Liver (tissue), 9 donors: ENCODE data around the gene TFB2M. TPM values are rescaled to one million over a fixed set of nuclear protein-coding genes. Genes with fewer than 3 reads are reported as not detected.

ENCODE experiments used
- DNase-seq: peaks from one replicate; pipeline ENCODE4 v3.0.0-alpha.2; 2017; ENCODE audit warnings: low spot score
- H3K27ac ChIP-seq, 2 donors: one replicate each; pipeline ENCODE4 v1.7.0; 2013; ENCODE audit warnings: inconsistent platforms in 2 of 2, low read length in 2 of 2, control low read depth in 1 of 2, low read depth in 1 of 2, mild to moderate bottlenecking in 1 of 2
- H3K27me3 ChIP-seq, 4 donors: one replicate each; pipeline versions ENCODE4 v1.6.1 to v1.7.0; 2013; ENCODE audit warnings: low read length in 3 of 4, inconsistent platforms in 1 of 4, mild to moderate bottlenecking in 1 of 4, moderate library complexity in 1 of 4; ENCODE audit not compliant: control insufficient read depth in 4 of 4, insufficient read depth in 4 of 4
- H3K36me3 ChIP-seq, 4 donors: one replicate each; pipeline versions ENCODE4 v1.6.1 to v1.7.0; 2013; ENCODE audit warnings: low read length in 3 of 4, mild to moderate bottlenecking in 3 of 4, low read depth in 1 of 4, moderate library complexity in 1 of 4; ENCODE audit not compliant: control insufficient read depth in 4 of 4, insufficient read depth in 3 of 4
- H3K4me1 ChIP-seq, 4 donors: one replicate each; pipeline versions ENCODE4 v1.6.1 to v1.7.0; 2013; ENCODE audit warnings: low read length in 3 of 4, mild to moderate bottlenecking in 3 of 4, moderate library complexity in 1 of 4; ENCODE audit not compliant: control insufficient read depth in 4 of 4, insufficient read depth in 4 of 4
- H3K4me3 ChIP-seq, 3 donors: one replicate each; pipeline versions ENCODE4 v1.6.1 to v1.7.0; 2013; ENCODE audit warnings: low read length in 3 of 3, control low read depth in 1 of 3, low read depth in 1 of 3, mild to moderate bottlenecking in 1 of 3
- H3K9ac ChIP-seq, 2 donors: one replicate each; pipeline ENCODE4 v1.7.0; 2013; ENCODE audit warnings: low read length in 2 of 2, mild to moderate bottlenecking in 2 of 2, moderate library complexity in 2 of 2, control low read depth in 1 of 2, low read depth in 1 of 2
- H3K9me3 ChIP-seq, 4 donors: one replicate each; pipeline versions ENCODE4 v1.6.1 to v1.7.0; 2013; ENCODE audit warnings: low read length in 3 of 4; ENCODE audit not compliant: control insufficient read depth in 4 of 4
- ATF3 ChIP-seq: IDR thresholded peaks from 2 replicates; pipeline ENCODE4 v1.6.1; 2016; ENCODE audit warnings: antibody characterized with exemption
- CTCF ChIP-seq: fragments of 150-350 bp; IDR thresholded peaks from 2 replicates; pipeline ENCODE4 v1.5.1; 2017; ENCODE audit warnings: improper control_type of control experiment, low read depth, low read length; ENCODE audit not compliant: missing input control
- EGR1 ChIP-seq, 2 donors: IDR thresholded peaks; 2 replicates each; pipeline ENCODE4 v1.6.1; 2016 to 2018; ENCODE audit warnings: antibody characterized with exemption in 2 of 2, low read depth in 2 of 2
- FOXA1 ChIP-seq: IDR thresholded peaks from 2 replicates; pipeline ENCODE4 v1.6.1; 2016; ENCODE audit warnings: antibody characterized with exemption
- FOXA2 ChIP-seq: IDR thresholded peaks from 2 replicates; pipeline ENCODE4 v1.6.1; 2016; ENCODE audit warnings: antibody characterized with exemption
- GABPA ChIP-seq, 2 donors: IDR thresholded peaks in 1 of 2; conservative IDR thresholded peaks in 1 of 2; 2 replicates each; pipeline ENCODE4 v1.6.1; 2016; ENCODE audit warnings: antibody characterized with exemption in 2 of 2, mild to moderate bottlenecking in 1 of 2, moderate library complexity in 1 of 2
- HNF4A ChIP-seq, 2 donors: conservative IDR thresholded peaks; 2 replicates each; pipeline ENCODE4 v1.6.1; 2016; ENCODE audit warnings: antibody characterized with exemption in 2 of 2, mild to moderate bottlenecking in 2 of 2
- HNF4G ChIP-seq: IDR thresholded peaks from 2 replicates; pipeline ENCODE4 v1.6.1; 2016; ENCODE audit warnings: antibody characterized with exemption
- JUND ChIP-seq, 2 donors: IDR thresholded peaks; 2 replicates each; pipeline ENCODE4 v1.6.1; 2016; ENCODE audit warnings: antibody characterized with exemption in 2 of 2
- MAX ChIP-seq: IDR thresholded peaks from 2 replicates; pipeline ENCODE4 v1.6.1; 2016; ENCODE audit warnings: antibody characterized with exemption
- NR2F2 ChIP-seq: IDR thresholded peaks from 2 replicates; pipeline ENCODE4 v1.6.1; 2016; ENCODE audit warnings: antibody characterized with exemption
- RAD21 ChIP-seq, 2 donors: IDR thresholded peaks; 2 replicates each; pipeline ENCODE4 v1.6.1; 2016; ENCODE audit warnings: antibody characterized with exemption in 2 of 2, mild to moderate bottlenecking in 2 of 2
- RXRA ChIP-seq, 2 donors: IDR thresholded peaks; 2 replicates each; pipeline ENCODE4 v1.6.1; 2017 to 2018; ENCODE audit warnings: antibody characterized with exemption in 2 of 2, mild to moderate bottlenecking in 1 of 2
- SP1 ChIP-seq: IDR thresholded peaks from 2 replicates; pipeline ENCODE4 v1.6.1; 2018; ENCODE audit warnings: antibody characterized with exemption, mild to moderate bottlenecking
- TAF1 ChIP-seq: conservative IDR thresholded peaks from 2 replicates; pipeline ENCODE4 v1.6.1; 2016; ENCODE audit warnings: antibody characterized with exemption, mild to moderate bottlenecking
- YY1 ChIP-seq: IDR thresholded peaks from 2 replicates; pipeline ENCODE4 v1.6.1; 2016; ENCODE audit warnings: antibody characterized with exemption, mild to moderate bottlenecking
- ZBTB33 ChIP-seq: IDR thresholded peaks from 2 replicates; pipeline ENCODE4 v1.6.1; 2016; ENCODE audit warnings: antibody characterized with exemption
- WGBS: extraction: QIAGEN DNeasy Blood & Tissue Kit; methylation state at CpG from one replicate; pipeline ENCODE4 v1.1.7; 2013; 5-methylcytosine and 5-hydroxymethylcytosine counted together
- polyA plus RNA-seq, 2 donors: library from polyadenylated mRNA; stranded (reverse) in 1 of 2; unstranded in 1 of 2; fragments of 200-250 nt in 1 of 2; fragments of >200 nt in 1 of 2; fragmentation: Nextera tagmentation in 1 of 2; extraction: Ambion mirVana in 1 of 2; gene quantifications; one replicate each; pipeline versions ENCODE4 v1.2.1 to v1.2.3, GENCODE V29; 2013 to 2015
- total RNA-seq, 2 donors: library from RNA; depleted of rRNA; stranded (reverse); fragments of >200 nt; gene quantifications; one replicate each; pipeline ENCODE4 v1.2.3, GENCODE V29; 2014
- TF ChIP-seq, protein P1 (sequence below): IDR thresholded peaks from 2 replicates; pipeline ENCODE4 v1.6.1; 2016; ENCODE audit warnings: antibody characterized with exemption, mild to moderate bottlenecking
- donor health status: healthy.
- donor health status: healthy.
- donor health status: healthy.
- donor health status: healthy.
- donor health status: healthy.

Gene TFB2M
- total and polyA plus RNA-seq, 4 donors: 15.0 to 26.4 (median 23.5) TPM

- no peak for DNase-seq
- H3K4me3 ChIP-seq: no peak overlapping the region
- H3K27ac ChIP-seq: no peak overlapping the region
- no peaks in the 10 kb centered on the region for H3K27me3 ChIP-seq
- peaks cover 0 to 1% (median 0%) of the 10 kb centered on the region in 4 donors for H3K4me1 ChIP-seq
- peaks cover 1 to 16% (median 14%) of the 10 kb centered on the region in 4 donors for H3K36me3 ChIP-seq
- peak overlapping the region in 1 of 2 donors; percentile 18 for H3K9ac ChIP-seq
- no peak for TF ChIP-seq RXRA (IDR thresholded peaks at IDR 0.05)
- TF ChIP-seq EGR1 (IDR thresholded peaks at IDR 0.05; ENCODE audit: low read depth in 2 of 2): no peak
- no peak for TF ChIP-seq HNF4G
- TF ChIP-seq CTCF: no peak
- no peak for TF ChIP-seq ZBTB33
- TF ChIP-seq NR2F2: no peak
- TF ChIP-seq FOXA2: no peak
- TF ChIP-seq FOXA1: no peak
- no peak for TF ChIP-seq YY1
- 94% methylated on average over 3 of the region's 3 CpGs for WGBS
- H3K9me3 ChIP-seq: no peaks in the 10 kb centered on the region
Measured at GRCh38 chr1:246595146-246595545, 29.1 kb upstream of the TFB2M start.

DNA sequence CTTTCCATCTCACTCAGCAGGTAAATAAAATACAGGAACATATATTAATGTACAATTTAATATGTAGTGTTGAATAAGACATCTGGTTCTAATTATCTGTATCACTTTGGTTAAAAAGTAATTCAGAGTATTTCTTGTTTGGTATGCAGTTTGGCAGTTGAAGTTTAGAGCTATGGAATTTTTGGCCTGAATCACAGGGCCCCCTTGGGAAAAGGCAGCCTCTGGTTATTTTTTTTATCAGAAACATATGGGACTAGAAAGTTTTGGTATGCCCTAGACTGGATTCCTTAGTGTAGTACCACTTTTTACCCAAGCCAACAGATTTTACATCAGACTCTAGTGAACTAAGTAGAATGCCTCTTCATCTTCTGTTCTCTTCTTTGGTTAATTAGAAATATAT lies 26.6 kb upstream of the TFB2M start:
- Histone ChIP-seq H3K4me1 (peaks cover 0 to 2% (median under 1%) of the 10 kb centered on the region in 4 donors), H3K9me3 (no peaks in the 10 kb centered on the region), H3K36me3 (peaks cover 1 to 15% (median 13%) of the 10 kb centered on the region in 4 donors), H3K27ac (no peak overlapping the region), H3K4me3 (no peak overlapping the region), H3K27me3 (no peaks in the 10 kb centered on the region), H3K9ac (no peak overlapping the region)
- DNase-seq: no peak
- no peak for TF ChIP-seq HNF4G
- TF ChIP-seq ZBTB33: no peak
- no peak for TF ChIP-seq MAX
- no peak for TF ChIP-seq ATF3
- no peak for TF ChIP-seq EGR1 (IDR thresholded peaks at IDR 0.05; ENCODE audit: low read depth in 2 of 2)
- no peak for TF ChIP-seq FOXA1
- TF ChIP-seq YY1: no peak
- TF ChIP-seq JUND (IDR thresholded peaks at IDR 0.05): no peak
- no peak for TF ChIP-seq CTCF
- TF ChIP-seq GABPA (IDR thresholded peaks at IDR 0.05 in 1 of 2, conservative IDR thresholded peaks at IDR 0.05 in 1 of 2): no peak
- TF ChIP-seq FOXA2: no peak
- TF ChIP-seq, protein P1, sequence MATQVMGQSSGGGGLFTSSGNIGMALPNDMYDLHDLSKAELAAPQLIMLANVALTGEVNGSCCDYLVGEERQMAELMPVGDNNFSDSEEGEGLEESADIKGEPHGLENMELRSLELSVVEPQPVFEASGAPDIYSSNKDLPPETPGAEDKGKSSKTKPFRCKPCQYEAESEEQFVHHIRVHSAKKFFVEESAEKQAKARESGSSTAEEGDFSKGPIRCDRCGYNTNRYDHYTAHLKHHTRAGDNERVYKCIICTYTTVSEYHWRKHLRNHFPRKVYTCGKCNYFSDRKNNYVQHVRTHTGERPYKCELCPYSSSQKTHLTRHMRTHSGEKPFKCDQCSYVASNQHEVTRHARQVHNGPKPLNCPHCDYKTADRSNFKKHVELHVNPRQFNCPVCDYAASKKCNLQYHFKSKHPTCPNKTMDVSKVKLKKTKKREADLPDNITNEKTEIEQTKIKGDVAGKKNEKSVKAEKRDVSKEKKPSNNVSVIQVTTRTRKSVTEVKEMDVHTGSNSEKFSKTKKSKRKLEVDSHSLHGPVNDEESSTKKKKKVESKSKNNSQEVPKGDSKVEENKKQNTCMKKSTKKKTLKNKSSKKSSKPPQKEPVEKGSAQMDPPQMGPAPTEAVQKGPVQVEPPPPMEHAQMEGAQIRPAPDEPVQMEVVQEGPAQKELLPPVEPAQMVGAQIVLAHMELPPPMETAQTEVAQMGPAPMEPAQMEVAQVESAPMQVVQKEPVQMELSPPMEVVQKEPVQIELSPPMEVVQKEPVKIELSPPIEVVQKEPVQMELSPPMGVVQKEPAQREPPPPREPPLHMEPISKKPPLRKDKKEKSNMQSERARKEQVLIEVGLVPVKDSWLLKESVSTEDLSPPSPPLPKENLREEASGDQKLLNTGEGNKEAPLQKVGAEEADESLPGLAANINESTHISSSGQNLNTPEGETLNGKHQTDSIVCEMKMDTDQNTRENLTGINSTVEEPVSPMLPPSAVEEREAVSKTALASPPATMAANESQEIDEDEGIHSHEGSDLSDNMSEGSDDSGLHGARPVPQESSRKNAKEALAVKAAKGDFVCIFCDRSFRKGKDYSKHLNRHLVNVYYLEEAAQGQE: no peak
- TF ChIP-seq NR2F2: no peak
- TF ChIP-seq SP1: no peak
- TF ChIP-seq HNF4A (conservative IDR thresholded peaks at IDR 0.05): no peak
- TF ChIP-seq RXRA (IDR thresholded peaks at IDR 0.05): no peak
- TF ChIP-seq RAD21 (IDR thresholded peaks at IDR 0.05): no peak
- TF ChIP-seq TAF1: no peak
